ENCODE data around the gene IMPG2.
"Not testable (repeated sequence)": the region's sequence is repeated elsewhere in the genome, so short reads cannot be mapped to it uniquely, and the experiment has no call there.

Gene IMPG2

GRCh38 chr3:101320475-101320874 lies at the start of gene IMPG2:
TSS of gene IMPG2 (minus strand) at chr3:101320575. CDS start at chr3:101320372, 203 bp downstream.
- DNase-seq (ENCODE audit: low spot score): no peak

GRCh38 chr3:101362406-101362805 lies 42.0 kb upstream of the IMPG2 start:
- no peak for DNase-seq (ENCODE audit: low spot score)

- DNase-seq (ENCODE audit: low spot score): no peak
Observed at GRCh38 chr3:101351829-101352228, 31.5 kb upstream of the IMPG2 start.

GRCh38 chr3:101340591-101340990 lies 20.2 kb upstream of the IMPG2 start:
- no peak for DNase-seq (ENCODE audit: low spot score)

GRCh38 chr3:101333883-101334282 lies 13.5 kb upstream of the IMPG2 start:
- DNase-seq (ENCODE audit: low spot score): no peak

- no peak for DNase-seq (ENCODE audit: low spot score)
Observed at GRCh38 chr3:101329016-101329673, 8.8 kb upstream of the IMPG2 start.

- no peak for DNase-seq (ENCODE audit: low spot score)
Observed at GRCh38 chr3:101325393-101326134, 5.2 kb upstream of the IMPG2 start.

- no peak for DNase-seq (ENCODE audit: low spot score)
Observed at GRCh38 chr3:101319531-101319930, 844 bp downstream of the IMPG2 start.

GRCh38 chr3:101312545-101312944 lies 7.8 kb downstream of the IMPG2 start:
- no peak for DNase-seq (ENCODE audit: low spot score)

GRCh38 chr3:101311676-101312075 lies 8.7 kb downstream of the IMPG2 start:
- no peak for DNase-seq (ENCODE audit: low spot score)

- DNase-seq (ENCODE audit: low spot score): no peak
Observed at GRCh38 chr3:101310978-101311375, 9.4 kb downstream of the IMPG2 start.

- not testable (repeated sequence) for DNase-seq (ENCODE audit: low spot score)
Observed at GRCh38 chr3:101308147-101308772, 12.1 kb downstream of the IMPG2 start.

- DNase-seq (ENCODE audit: low spot score): no peak
Observed at GRCh38 chr3:101303836-101304235, 16.5 kb downstream of the IMPG2 start.

GRCh38 chr3:101303089-101303731 lies 17.2 kb downstream of the IMPG2 start:
- no peak for DNase-seq (ENCODE audit: low spot score)

GRCh38 chr3:101300073-101300472 lies 20.3 kb downstream of the IMPG2 start:
- DNase-seq (ENCODE audit: low spot score): no peak

- no peak for DNase-seq (ENCODE audit: low spot score)
Observed at GRCh38 chr3:101292027-101292426, 28.3 kb downstream of the IMPG2 start.

- no peak for DNase-seq (ENCODE audit: low spot score)
Observed at GRCh38 chr3:101288294-101288693, 32.1 kb downstream of the IMPG2 start.

- no peak for DNase-seq (ENCODE audit: low spot score)
Observed at GRCh38 chr3:101284757-101285156, 35.6 kb downstream of the IMPG2 start.

- no peak for DNase-seq (ENCODE audit: low spot score)
Observed at GRCh38 chr3:101281521-101282030, 38.8 kb downstream of the IMPG2 start.

- no peak for DNase-seq (ENCODE audit: low spot score)
Observed at GRCh38 chr3:101279765-101280385, 40.5 kb downstream of the IMPG2 start.

GRCh38 chr3:101279162-101279561 lies 41.2 kb downstream of the IMPG2 start:
- DNase-seq (ENCODE audit: low spot score): no peak

GRCh38 chr3:101278727-101279126 lies 41.6 kb downstream of the IMPG2 start:
- no peak for DNase-seq (ENCODE audit: low spot score)
